K562 (cell line): ENCODE measurements around the gene POU2F3. TPM values are rescaled to one million over a fixed set of nuclear protein-coding genes. Genes with fewer than 3 reads are reported as not detected.

ENCODE experiments used
- ADNP ChIP-seq: fragments of 200-800 bp; sonication (Bioruptor generic); IDR thresholded peaks from 2 replicates; pipeline ENCODE4 v1.6.1; 2016; ENCODE audit warnings: missing genetic modification characterization, missing compliant biosample characterization
- ARNT ChIP-seq, 2 experiments: fragments of 450-650 bp; IDR thresholded peaks; 2 replicates each; pipeline ENCODE4 v1.6.1; 2016; ENCODE audit warnings: mild to moderate bottlenecking in 1 of 2
- BRCA1 ChIP-seq, 2 experiments: fragments of 450-650 bp in 1 of 2; sonication (generic) in 1 of 2; formaldehyde crosslinking in 1 of 2; IDR thresholded peaks; 2 replicates each; pipeline versions ENCODE4 v1.5.0 to v1.6.1; 2017 to 2020; ENCODE audit warnings: mild to moderate bottlenecking in 1 of 2, missing genetic modification reagents in 1 of 2
- CHAMP1 ChIP-seq: fragments of 450-650 bp; IDR thresholded peaks from 2 replicates; pipeline ENCODE4 v1.6.1; 2016; ENCODE audit warnings: mild to moderate bottlenecking
- DEAF1 ChIP-seq: fragments of 450-650 bp; formaldehyde crosslinking; IDR thresholded peaks from 2 replicates; pipeline ENCODE4 v1.4.0; 2020; ENCODE audit warnings: mild to moderate bottlenecking, moderate library complexity
- DIDO1 ChIP-seq: fragments of 450-650 bp; IDR thresholded peaks from 2 replicates; pipeline ENCODE4 v1.6.1; 2016; ENCODE audit warnings: low read depth, missing biosample characterization, missing genetic modification characterization
- FOXK2 ChIP-seq, 2 experiments: fragments of 450-650 bp; IDR thresholded peaks in 1 of 2; conservative IDR thresholded peaks in 1 of 2; 2 replicates each; pipeline ENCODE4 v1.6.1; 2016; ENCODE audit warnings: low read depth in 2 of 2, mild to moderate bottlenecking in 1 of 2
- MYBL2 ChIP-seq, 2 experiments: fragments of 450-650 bp in 1 of 2; sonication (generic) in 1 of 2; formaldehyde crosslinking in 1 of 2; IDR thresholded peaks; 2 replicates each; pipeline versions ENCODE4 v1.6.1 to v1.8.1; 2017 to 2022; ENCODE audit warnings: borderline replicate concordance in 1 of 2, inconsistent platforms in 1 of 2, low read depth in 1 of 2, mild to moderate bottlenecking in 1 of 2, missing genetic modification reagents in 1 of 2, moderate library complexity in 1 of 2
- PATZ1 ChIP-seq: fragments of 250-450 bp; sonication (Bioruptor Pico); IDR thresholded peaks from 2 replicates; pipeline ENCODE4 v1.5.0; 2020; ENCODE audit warnings: mild to moderate bottlenecking, borderline replicate concordance
- POLR2A ChIP-seq: fragments of 450-650 bp; conservative IDR thresholded peaks from 2 replicates; pipeline ENCODE4 v1.6.1; 2016
- POLR3A ChIP-seq: IDR thresholded peaks from 2 replicates; pipeline ENCODE4 v1.6.1; 2011; ENCODE audit warnings: borderline replicate concordance, mild to moderate bottlenecking, moderate library complexity; ENCODE audit not compliant: insufficient read length, insufficient read depth; ENCODE audit errors: extremely low read depth
- PYGO2 ChIP-seq: fragments of 450-650 bp; IDR thresholded peaks from 2 replicates; pipeline ENCODE4 v1.6.1; 2016; ENCODE audit warnings: mild to moderate bottlenecking, missing genetic modification characterization, moderate library complexity, missing compliant biosample characterization
- RBM39 ChIP-seq: fragments of 200-400 bp; formaldehyde crosslinking; optimal IDR thresholded peaks from 2 replicates; pipeline ENCODE3; 2018; ENCODE audit warnings: low read depth, low read length
- RNF2 ChIP-seq: sonication (generic); IDR thresholded peaks from 2 replicates; pipeline ENCODE4 v1.6.1; 2016
- SNRNP70 ChIP-seq: fragments of 200-400 bp; formaldehyde crosslinking; optimal IDR thresholded peaks from 2 replicates; pipeline ENCODE3; 2017; ENCODE audit warnings: low read depth, low read length
- TRIM24 ChIP-seq, 2 experiments: fragments of 450-650 bp; IDR thresholded peaks; 2 replicates each; pipeline ENCODE4 v1.6.1; 2016
- XRCC4 ChIP-seq: IDR thresholded peaks from one replicate; pipeline ENCODE4 v1.6.1; 2011; ENCODE audit not compliant: insufficient read depth, insufficient read length; ENCODE audit errors: extremely low read depth
- ZBED1 ChIP-seq: IDR thresholded peaks from 2 replicates; pipeline ENCODE4 v1.6.1; 2014
- ZNF212 ChIP-seq: fragments of 450-650 bp; formaldehyde crosslinking; IDR thresholded peaks from 2 replicates; pipeline ENCODE4 v1.4.0; 2020; ENCODE audit warnings: mild to moderate bottlenecking
- ZNF280A ChIP-seq: fragments of 450-650 bp; IDR thresholded peaks from 2 replicates; pipeline ENCODE4 v1.6.1; 2018; ENCODE audit warnings: mild to moderate bottlenecking, low read depth; ENCODE audit not compliant: partially characterized antibody
- polyA plus RNA-seq, 8 experiments: library from polyadenylated mRNA; depleted of rRNA in 4 of 8; stranded (reverse) in 5 of 8; unstranded in 3 of 8; fragments of >200 nt; fragmentation: Nextera tagmentation in 2 of 8; fragmentation: Illumina TruSeq in 1 of 8; extraction: Ambion mirVana in 2 of 8; extraction: Trizol in 1 of 8; gene quantifications; 2 replicates each; pipeline versions ENCODE4 v1.2.1 to v1.2.3, GENCODE V29; 2011 to 2014; ENCODE audit warnings: inconsistent platforms in 1 of 8, missing spikeins in 1 of 8
- total RNA-seq, 7 experiments: library from RNA; depleted of rRNA in 6 of 7; stranded (reverse); fragments of >200 nt in 6 of 7; fragmentation: Illumina TruSeq in 2 of 7; extraction: Trizol in 2 of 7; gene quantifications; 2 replicates each; pipeline versions ENCODE4 v1.2.1 to v1.2.3, GENCODE V29; 2011 to 2021; ENCODE audit warnings: low replicate concordance in 1 of 7

The POU2F3 gene
- total and polyA plus RNA-seq, 9 of the 15 experiments (the other 6 are each of a cell fraction or from before 2014, with no cell fraction given), result not detected

GRCh38 chr11:120236169-120237107 is 3.5 kb upstream of the POU2F3 start (continued):
- no peak for TF ChIP-seq MYBL2 (IDR thresholded peaks at IDR 0.05; ENCODE audit: low read depth)
- TF ChIP-seq MYBL2 (CRISPR knock-in tag; IDR thresholded peaks at IDR 0.05; ENCODE audit: borderline replicate concordance), result no peak
- TF ChIP-seq FOXK2 (conservative IDR thresholded peaks at IDR 0.05 in 1 of 2, IDR thresholded peaks at IDR 0.05 in 1 of 2; ENCODE audit: low read depth in 2 of 2), result no peak
- TF ChIP-seq SNRNP70, result no peak
- TF ChIP-seq POLR2A, result peak; percentile 99
- no peak for TF ChIP-seq XRCC4
- no peak for TF ChIP-seq ARNT (IDR thresholded peaks at IDR 0.05)
- TF ChIP-seq BRCA1 (IDR thresholded peaks at IDR 0.05), result no peak
- TF ChIP-seq BRCA1 (CRISPR knock-in tag; IDR thresholded peaks at IDR 0.05), result no peak
- no peak for TF ChIP-seq PATZ1 (CRISPR knock-in tag)
- TF ChIP-seq ZNF212, result no peak
- no peak for TF ChIP-seq TRIM24 (IDR thresholded peaks at IDR 0.05)
- TF ChIP-seq POLR3A, result no peak
- TF ChIP-seq ZBED1, result peak; percentile 97
- TF ChIP-seq ADNP (tag), result no peak
- peak; percentile 71; the same call in 1 of the 2 replicates for TF ChIP-seq RNF2
- no peak for TF ChIP-seq PYGO2 (tag)
- no peak for TF ChIP-seq CHAMP1
- TF ChIP-seq DEAF1 (CRISPR knock-in tag), result no peak
- no peak for TF ChIP-seq ZNF280A
- no peak for TF ChIP-seq DIDO1
- peak; percentile 41 for TF ChIP-seq RBM39
